Measurements from ENCODE around the gene KRT3. TPM values are rescaled to one million over a fixed set of nuclear protein-coding genes. Genes with fewer than 3 reads are reported as not detected.

The KRT3 gene
- total and polyA plus RNA-seq, 9 of the 15 experiments (the other 6 are each of a cell fraction or from before 2014, with no cell fraction given), result not detected

DNA sequence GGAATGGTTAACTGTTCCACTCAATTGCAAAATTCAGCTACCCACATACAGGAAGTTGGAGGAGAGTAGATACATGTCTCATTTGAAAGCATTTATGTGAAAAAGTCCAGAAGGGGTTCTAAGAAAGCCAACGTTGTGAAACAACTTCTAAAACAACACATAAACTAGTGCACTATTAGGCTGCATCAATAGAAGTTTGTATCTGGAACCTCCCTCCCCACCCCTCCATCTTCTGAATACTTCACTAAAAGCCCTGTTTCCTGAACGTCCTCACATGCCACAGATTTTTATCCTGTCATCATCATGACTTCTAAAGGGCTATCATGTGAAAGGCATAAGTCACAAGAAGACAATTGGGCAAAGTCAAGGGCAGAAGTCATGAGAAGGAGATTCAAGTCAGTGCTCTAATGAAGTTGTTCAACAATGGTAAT, 32.7 kb upstream of the KRT3 start:
- FAIRE-seq, result no peak
- Histone ChIP-seq H3K27me3 (ENCODE audit: control insufficient read depth in 2 of 2, insufficient read depth in 2 of 2, low read length in 2 of 2) (peaks cover 32 to 65% of the 10 kb centered on the region in 2 experiments), H3K4me1 (replicated peaks in 1 of 2; ENCODE audit: control insufficient read depth in 2 of 2, insufficient read depth in 2 of 2, low read length in 2 of 2) (no peaks in the 10 kb centered on the region; a peak in 2 of 5 replicates), H4K20me1 (replicated peaks; ENCODE audit: control insufficient read depth, insufficient read depth, low read length) (no peaks in the 10 kb centered on the region; the same call in 1 of the 2 replicates), H3K9me3 (replicated peaks; ENCODE audit: control insufficient read depth, insufficient read depth, low read depth, low read length) (no peaks in the 10 kb centered on the region), H3K4me3 (no peak overlapping the region), H3K9me1 (ENCODE audit: control insufficient read depth, insufficient read depth, low read length) (no peaks in the 10 kb centered on the region), H3K4me2 (ENCODE audit: insufficient read depth, low read length) (no peak overlapping the region), H2AFZ (ENCODE audit: low read depth, low read length) (no peak overlapping the region), H3K27ac (ENCODE audit: extremely low read depth, low read depth, low read length) (no peak overlapping the region), H3K79me2 (ENCODE audit: control insufficient read depth, insufficient read depth, low read length) (no peaks in the 10 kb centered on the region), H3K9ac (ENCODE audit: insufficient read depth in 1 of 2, low read depth in 2 of 2, low read length in 2 of 2) (no peak overlapping the region), H3K36me3 (ENCODE audit: control insufficient read depth, insufficient read depth, low read length) (no peaks in the 10 kb centered on the region)
- no TSS peak for BruUV-seq (replicated peaks)
- WGBS (ENCODE audit: insufficient coverage, low coverage, missing lambda C conversion rate), result 0% methylated on average over 2 of the region's 2 CpGs
- TF ChIP-seq SAFB (IDR thresholded peaks at IDR 0.05; ENCODE audit: borderline replicate concordance, low read depth, low read length), result no peak
- no peak for TF ChIP-seq OTX1 (CRISPR knock-in tag; IDR thresholded peaks at IDR 0.05)
- TF ChIP-seq HLTF (IDR thresholded peaks at IDR 0.05), result no peak
- CTCF ChIA-PET (ENCODE audit: low intra/inter-chr PET ratio), result no interaction called here
- DNase-seq (ENCODE audit: extremely low read depth in 1 of 4, low spot score in 3 of 4), result no peak
- in situ Hi-C loops (cut with MboI), result no loop called here
- intact Hi-C loops (cut with micrococcal nuclease), result no loop called here
- ATAC-seq, result no peak
- POLR2A ChIA-PET, result interaction anchor here (0.6 to 0.7 kb wide), 3 partner anchors 10 to 45 kb away, joined by 3 read pairs; no protein-coding TSS in a partner anchor

- no peaks in the 10 kb centered on the region for H3K9me3 ChIP-seq (replicated peaks; ENCODE audit: control insufficient read depth, insufficient read depth, low read depth, low read length)
- ChIA-PET CTCF (ENCODE audit: low intra/inter-chr PET ratio) (no interaction called here), POLR2A (interaction anchor here (0.6 to 0.7 kb wide), 2 partner anchors 12 to 46 kb away, joined by 3 read pairs; no protein-coding TSS in a partner anchor)
- intact Hi-C loops (cut with micrococcal nuclease), result no loop called here
- no peak overlapping the region for H3K4me3 ChIP-seq
- H4K20me1 ChIP-seq (replicated peaks; ENCODE audit: control insufficient read depth, insufficient read depth, low read length), result no peaks in the 10 kb centered on the region; the same call in 1 of the 2 replicates
- H3K9ac ChIP-seq (ENCODE audit: insufficient read depth in 1 of 2, low read depth in 2 of 2, low read length in 2 of 2), result no peak overlapping the region
- TF ChIP-seq CBX1 (IDR thresholded peaks at IDR 0.05; ENCODE audit: low read depth), result no peak
- no peak for TF ChIP-seq PHTF2 (CRISPR knock-in tag; IDR thresholded peaks at IDR 0.05)
- no peak for TF ChIP-seq MAFG (tag; conservative IDR thresholded peaks at IDR 0.05)
- no peak for TF ChIP-seq POLR3A (IDR thresholded peaks at IDR 0.05; ENCODE audit: borderline replicate concordance, extremely low read depth, insufficient read depth, insufficient read length)
- TF ChIP-seq EGR1 (conservative IDR thresholded peaks at IDR 0.05), result no peak
- TF ChIP-seq RBFOX2 (IDR thresholded peaks at IDR 0.05; ENCODE audit: low read depth, low read length), result no peak
- TF ChIP-seq ZNF282 (CRISPR knock-in tag; IDR thresholded peaks at IDR 0.05), result no peak
- H3K4me2 ChIP-seq (ENCODE audit: insufficient read depth, low read length), result no peak overlapping the region
- H3K4me1 ChIP-seq (replicated peaks in 1 of 2; ENCODE audit: control insufficient read depth in 2 of 2, insufficient read depth in 2 of 2, low read length in 2 of 2), result no peaks in the 10 kb centered on the region; a peak in 1 of 5 replicates
- H3K79me2 ChIP-seq (ENCODE audit: control insufficient read depth, insufficient read depth, low read length), result no peaks in the 10 kb centered on the region
- no peaks in the 10 kb centered on the region for H3K36me3 ChIP-seq (ENCODE audit: control insufficient read depth, insufficient read depth, low read length)
- H3K27ac ChIP-seq (ENCODE audit: extremely low read depth, low read depth, low read length), result no peak overlapping the region
- ATAC-seq (no peak), DNase-seq (ENCODE audit: extremely low read depth in 1 of 4, low spot score in 3 of 4) (no peak), FAIRE-seq (no peak)
- no peaks in the 10 kb centered on the region for H3K9me1 ChIP-seq (ENCODE audit: control insufficient read depth, insufficient read depth, low read length)
- BruUV-seq (replicated peaks), result no TSS peak
- in situ Hi-C loops (cut with MboI), result no loop called here
- peaks cover 35 to 63% of the 10 kb centered on the region in 2 experiments for H3K27me3 ChIP-seq (ENCODE audit: control insufficient read depth in 2 of 2, insufficient read depth in 2 of 2, low read length in 2 of 2)
- no peak overlapping the region for H2AFZ ChIP-seq (ENCODE audit: low read depth, low read length)
Measured at GRCh38 chr12:52828156-52828555, 32.2 kb upstream of the KRT3 start.
